Muscle layer of duodenum (tissue), 2 donors: ENCODE data around the gene PPP4R3A.
"Not testable (repeated sequence)": the region's sequence is repeated elsewhere in the genome, so short reads cannot be mapped to it uniquely, and the experiment has no call there.

ENCODE experiments used
- H3K27ac ChIP-seq: one replicate; pipeline ENCODE4 v1.7.0; 2013; ENCODE audit warnings: mild to moderate bottlenecking, low read length
- H3K27me3 ChIP-seq: one replicate; pipeline ENCODE4 v1.7.0; 2013; ENCODE audit warnings: low read depth, mild to moderate bottlenecking, control low read depth, low read length
- H3K36me3 ChIP-seq, 2 donors: one replicate each; pipeline ENCODE4 v1.7.0; 2013; ENCODE audit warnings: low read length in 2 of 2, control low read depth in 1 of 2, mild to moderate bottlenecking in 1 of 2; ENCODE audit not compliant: insufficient read depth in 2 of 2, control insufficient read depth in 1 of 2
- H3K4me1 ChIP-seq, 2 donors: one replicate each; pipeline ENCODE4 v1.7.0; 2013; ENCODE audit warnings: low read length in 2 of 2, mild to moderate bottlenecking in 2 of 2, control low read depth in 1 of 2, moderate library complexity in 1 of 2; ENCODE audit not compliant: insufficient read depth in 2 of 2, control insufficient read depth in 1 of 2
- H3K4me3 ChIP-seq, 2 donors: one replicate each; pipeline ENCODE4 v1.7.0; 2013; ENCODE audit warnings: low read length in 2 of 2, low read depth in 1 of 2, mild to moderate bottlenecking in 1 of 2
- H3K9me3 ChIP-seq, 2 donors: one replicate each; pipeline ENCODE4 v1.7.0; 2013; ENCODE audit warnings: low read length in 2 of 2, control low read depth in 1 of 2, mild to moderate bottlenecking in 1 of 2; ENCODE audit not compliant: control insufficient read depth in 1 of 2
- donor health status: healthy.

PPP4R3A gene

GRCh38 chr14:91510171-91511042 is at the start of gene PPP4R3A:
PPP4R3A (minus strand) TSS chr14:91510310; CDS start chr14:91509647, 663 bp downstream.
- Histone ChIP-seq H3K4me3 (peak within 1 kb of the TSS; percentile 77 to 92), H3K9me3 (no peaks in the 10 kb centered on the region), H3K36me3 (peaks cover 4 to 6% of the 10 kb centered on the region in 2 donors), H3K27ac (peak within 1 kb of the TSS; percentile 90), H3K27me3 (no peaks in the 10 kb centered on the region), H3K4me1 (peaks cover 0 to 21% of the 10 kb centered on the region in 2 donors)

GRCh38 chr14:91555531-91555930 is 45.4 kb upstream of the PPP4R3A start:
- H3K4me1 ChIP-seq = no peaks in the 10 kb centered on the region
- H3K36me3 ChIP-seq = no peaks in the 10 kb centered on the region
- no peak overlapping the region for H3K27ac ChIP-seq
- H3K9me3 ChIP-seq = no peaks in the 10 kb centered on the region
- H3K4me3 ChIP-seq = no peak overlapping the region
- H3K27me3 ChIP-seq = no peaks in the 10 kb centered on the region

GRCh38 chr14:91554535-91555332 is 44.6 kb upstream of the PPP4R3A start:
- no peaks in the 10 kb centered on the region for H3K4me1 ChIP-seq
- H3K4me3 ChIP-seq = no peak overlapping the region
- H3K27me3 ChIP-seq = no peaks in the 10 kb centered on the region
- H3K9me3 ChIP-seq = no peaks in the 10 kb centered on the region
- no peak overlapping the region for H3K27ac ChIP-seq
- H3K36me3 ChIP-seq = no peaks in the 10 kb centered on the region

GRCh38 chr14:91548108-91548507 is 38.0 kb upstream of the PPP4R3A start:
- Histone ChIP-seq H3K4me3 (no peak overlapping the region), H3K36me3 (no peaks in the 10 kb centered on the region), H3K4me1 (no peaks in the 10 kb centered on the region), H3K9me3 (no peaks in the 10 kb centered on the region), H3K27me3 (no peaks in the 10 kb centered on the region), H3K27ac (no peak overlapping the region)

- Histone ChIP-seq H3K4me1 (no peaks in the 10 kb centered on the region), H3K27me3 (no peaks in the 10 kb centered on the region), H3K36me3 (no peaks in the 10 kb centered on the region), H3K9me3 (no peaks in the 10 kb centered on the region), H3K4me3 (no peak overlapping the region), H3K27ac (no peak overlapping the region)
Observed at GRCh38 chr14:91545946-91546716, 36.0 kb upstream of the PPP4R3A start.

GRCh38 chr14:91545204-91545603 is 35.1 kb upstream of the PPP4R3A start:
- H3K9me3 ChIP-seq = no peaks in the 10 kb centered on the region

GRCh38 chr14:91536327-91536726 is 26.2 kb upstream of the PPP4R3A start:
- Histone ChIP-seq H3K4me1 (no peaks in the 10 kb centered on the region), H3K9me3 (no peaks in the 10 kb centered on the region), H3K27me3 (no peaks in the 10 kb centered on the region), H3K27ac (no peak overlapping the region), H3K36me3 (no peaks in the 10 kb centered on the region), H3K4me3 (no peak overlapping the region)

More at GRCh38 chr14:91545204-91545603, 35.1 kb upstream of the PPP4R3A start:
- no peak overlapping the region for H3K4me3 ChIP-seq
- no peaks in the 10 kb centered on the region for H3K4me1 ChIP-seq
- H3K36me3 ChIP-seq = no peaks in the 10 kb centered on the region
- H3K27ac ChIP-seq = no peak overlapping the region
- H3K27me3 ChIP-seq = no peaks in the 10 kb centered on the region

- not testable (repeated sequence) for H3K4me1 ChIP-seq, H3K4me3 ChIP-seq, H3K27ac ChIP-seq, H3K9me3 ChIP-seq, H3K36me3 ChIP-seq, H3K27me3 ChIP-seq
Observed at GRCh38 chr14:91534059-91534458, 23.9 kb upstream of the PPP4R3A start.

- H3K27me3 ChIP-seq = no peaks in the 10 kb centered on the region
- H3K27ac ChIP-seq = no peak overlapping the region
- H3K4me1 ChIP-seq = no peaks in the 10 kb centered on the region
- H3K9me3 ChIP-seq = no peaks in the 10 kb centered on the region
- no peak overlapping the region for H3K4me3 ChIP-seq
- no peaks in the 10 kb centered on the region for H3K36me3 ChIP-seq
Observed at GRCh38 chr14:91533623-91534022, 23.5 kb upstream of the PPP4R3A start.

GRCh38 chr14:91523972-91524371 is 13.9 kb upstream of the PPP4R3A start:
- Histone ChIP-seq H3K27ac (no peak overlapping the region), H3K36me3 (no peaks in the 10 kb centered on the region), H3K27me3 (no peaks in the 10 kb centered on the region), H3K4me3 (no peak overlapping the region), H3K9me3 (no peaks in the 10 kb centered on the region), H3K4me1 (no peaks in the 10 kb centered on the region)
